HepG2 (cell line): ENCODE data around the gene LSM14B.
A peak's percentile ranks its signal among the peaks of the same experiment; 100 is the strongest.

Experiments used
- ARNTL ChIP-seq: sonication (generic); formaldehyde crosslinking; IDR thresholded peaks from 2 replicates; pipeline ENCODE4 v1.4.0; 2020; ENCODE audit warnings: mild to moderate bottlenecking, missing genetic modification reagents
- ESRRA ChIP-seq: sonication (generic); formaldehyde crosslinking; IDR thresholded peaks from 2 replicates; pipeline ENCODE4 v1.5.1; 2020; ENCODE audit warnings: mild to moderate bottlenecking, low read depth, missing genetic modification reagents
- HNF4A ChIP-seq: sonication (generic); formaldehyde crosslinking; IDR thresholded peaks from 2 replicates; pipeline ENCODE4 v1.4.0; 2020; ENCODE audit warnings: missing genetic modification reagents
- JUND ChIP-seq: sonication (generic); formaldehyde crosslinking; IDR thresholded peaks from 2 replicates; pipeline ENCODE4 v1.8.0; 2022; ENCODE audit warnings: mild to moderate bottlenecking, missing genetic modification reagents
- MAFK ChIP-seq, 2 experiments: IDR thresholded peaks in 1 of 2; conservative IDR thresholded peaks in 1 of 2; 2 replicates each; pipeline ENCODE4 v1.6.1; 2011; ENCODE audit warnings: improper control_type of control experiment in 2 of 2, low read length in 2 of 2
- NR3C1 ChIP-seq: sonication (generic); formaldehyde crosslinking; IDR thresholded peaks from 2 replicates; pipeline ENCODE4 v1.4.0; 2020; ENCODE audit warnings: missing genetic modification reagents
- ZNF12 ChIP-seq: sonication (generic); formaldehyde crosslinking; IDR thresholded peaks from 2 replicates; pipeline ENCODE4 v1.5.0; 2020; ENCODE audit warnings: missing genetic modification reagents
- TF ChIP-seq, protein P1 (sequence below), 2 experiments: sonication (generic) in 1 of 2; formaldehyde crosslinking in 1 of 2; IDR thresholded peaks; 2 replicates each; pipeline versions ENCODE4 v1.4.0 to v1.6.1; 2016 to 2020; ENCODE audit warnings: borderline replicate concordance in 1 of 2, low read depth in 1 of 2, mild to moderate bottlenecking in 1 of 2, missing genetic modification reagents in 1 of 2
- TF ChIP-seq, protein P2 (sequence below): sonication (generic); formaldehyde crosslinking; IDR thresholded peaks from 2 replicates; pipeline ENCODE4 v1.5.0; 2020; ENCODE audit warnings: mild to moderate bottlenecking, missing genetic modification reagents, moderate library complexity
- TF ChIP-seq, protein P3 (sequence below): sonication (generic); formaldehyde crosslinking; IDR thresholded peaks from 2 replicates; pipeline ENCODE4 v1.4.0; 2020; ENCODE audit warnings: missing genetic modification reagents, borderline replicate concordance
- TF ChIP-seq, protein P4 (sequence below): sonication (generic); formaldehyde crosslinking; IDR thresholded peaks from 2 replicates; pipeline ENCODE4 v1.4.0; 2020; ENCODE audit warnings: mild to moderate bottlenecking, missing genetic modification reagents

DNA sequence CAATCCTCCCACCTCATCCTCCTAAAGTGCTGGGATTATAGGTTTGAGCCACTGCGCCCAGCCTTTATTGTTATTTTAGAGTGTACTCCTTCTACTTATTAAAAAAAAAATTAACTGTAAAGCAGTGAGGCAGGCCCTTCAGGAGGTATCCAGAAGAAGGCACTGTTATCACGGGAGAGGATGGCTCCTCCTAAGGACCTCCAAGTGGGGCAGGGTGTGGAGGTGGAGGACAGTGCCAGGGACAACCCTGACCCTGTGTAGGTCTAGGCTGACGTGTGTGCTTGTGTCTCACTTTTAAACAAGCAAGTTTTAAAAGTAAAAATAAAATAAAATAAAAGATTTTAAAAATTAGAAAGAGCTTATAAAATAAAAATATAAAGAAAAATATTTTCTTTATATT lies 32.9 kb upstream of the LSM14B start:
- TF ChIP-seq MAFK (conservative IDR thresholded peaks at IDR 0.05 in 1 of 2, IDR thresholded peaks at IDR 0.05 in 1 of 2; ENCODE audit: low read length in 2 of 2) (no peak), ZNF12 (no peak), ARNTL (CRISPR knock-in tag) (no peak), NR3C1 (CRISPR knock-in tag) (no peak), JUND (CRISPR knock-in tag) (no peak), ESRRA (CRISPR knock-in tag) (no peak), HNF4A (CRISPR knock-in tag) (no peak)
- TF ChIP-seq, protein P1, sequence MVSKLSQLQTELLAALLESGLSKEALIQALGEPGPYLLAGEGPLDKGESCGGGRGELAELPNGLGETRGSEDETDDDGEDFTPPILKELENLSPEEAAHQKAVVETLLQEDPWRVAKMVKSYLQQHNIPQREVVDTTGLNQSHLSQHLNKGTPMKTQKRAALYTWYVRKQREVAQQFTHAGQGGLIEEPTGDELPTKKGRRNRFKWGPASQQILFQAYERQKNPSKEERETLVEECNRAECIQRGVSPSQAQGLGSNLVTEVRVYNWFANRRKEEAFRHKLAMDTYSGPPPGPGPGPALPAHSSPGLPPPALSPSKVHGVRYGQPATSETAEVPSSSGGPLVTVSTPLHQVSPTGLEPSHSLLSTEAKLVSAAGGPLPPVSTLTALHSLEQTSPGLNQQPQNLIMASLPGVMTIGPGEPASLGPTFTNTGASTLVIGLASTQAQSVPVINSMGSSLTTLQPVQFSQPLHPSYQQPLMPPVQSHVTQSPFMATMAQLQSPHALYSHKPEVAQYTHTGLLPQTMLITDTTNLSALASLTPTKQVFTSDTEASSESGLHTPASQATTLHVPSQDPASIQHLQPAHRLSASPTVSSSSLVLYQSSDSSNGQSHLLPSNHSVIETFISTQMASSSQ (IDR thresholded peaks at IDR 0.05; ENCODE audit: low read depth) = no peak
- TF ChIP-seq, protein P1 (CRISPR knock-in tag; IDR thresholded peaks at IDR 0.05; ENCODE audit: borderline replicate concordance) = no peak
- TF ChIP-seq, protein P2, sequence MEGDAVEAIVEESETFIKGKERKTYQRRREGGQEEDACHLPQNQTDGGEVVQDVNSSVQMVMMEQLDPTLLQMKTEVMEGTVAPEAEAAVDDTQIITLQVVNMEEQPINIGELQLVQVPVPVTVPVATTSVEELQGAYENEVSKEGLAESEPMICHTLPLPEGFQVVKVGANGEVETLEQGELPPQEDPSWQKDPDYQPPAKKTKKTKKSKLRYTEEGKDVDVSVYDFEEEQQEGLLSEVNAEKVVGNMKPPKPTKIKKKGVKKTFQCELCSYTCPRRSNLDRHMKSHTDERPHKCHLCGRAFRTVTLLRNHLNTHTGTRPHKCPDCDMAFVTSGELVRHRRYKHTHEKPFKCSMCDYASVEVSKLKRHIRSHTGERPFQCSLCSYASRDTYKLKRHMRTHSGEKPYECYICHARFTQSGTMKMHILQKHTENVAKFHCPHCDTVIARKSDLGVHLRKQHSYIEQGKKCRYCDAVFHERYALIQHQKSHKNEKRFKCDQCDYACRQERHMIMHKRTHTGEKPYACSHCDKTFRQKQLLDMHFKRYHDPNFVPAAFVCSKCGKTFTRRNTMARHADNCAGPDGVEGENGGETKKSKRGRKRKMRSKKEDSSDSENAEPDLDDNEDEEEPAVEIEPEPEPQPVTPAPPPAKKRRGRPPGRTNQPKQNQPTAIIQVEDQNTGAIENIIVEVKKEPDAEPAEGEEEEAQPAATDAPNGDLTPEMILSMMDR (CRISPR knock-in tag) = peak; percentile 36
- TF ChIP-seq, protein P3, sequence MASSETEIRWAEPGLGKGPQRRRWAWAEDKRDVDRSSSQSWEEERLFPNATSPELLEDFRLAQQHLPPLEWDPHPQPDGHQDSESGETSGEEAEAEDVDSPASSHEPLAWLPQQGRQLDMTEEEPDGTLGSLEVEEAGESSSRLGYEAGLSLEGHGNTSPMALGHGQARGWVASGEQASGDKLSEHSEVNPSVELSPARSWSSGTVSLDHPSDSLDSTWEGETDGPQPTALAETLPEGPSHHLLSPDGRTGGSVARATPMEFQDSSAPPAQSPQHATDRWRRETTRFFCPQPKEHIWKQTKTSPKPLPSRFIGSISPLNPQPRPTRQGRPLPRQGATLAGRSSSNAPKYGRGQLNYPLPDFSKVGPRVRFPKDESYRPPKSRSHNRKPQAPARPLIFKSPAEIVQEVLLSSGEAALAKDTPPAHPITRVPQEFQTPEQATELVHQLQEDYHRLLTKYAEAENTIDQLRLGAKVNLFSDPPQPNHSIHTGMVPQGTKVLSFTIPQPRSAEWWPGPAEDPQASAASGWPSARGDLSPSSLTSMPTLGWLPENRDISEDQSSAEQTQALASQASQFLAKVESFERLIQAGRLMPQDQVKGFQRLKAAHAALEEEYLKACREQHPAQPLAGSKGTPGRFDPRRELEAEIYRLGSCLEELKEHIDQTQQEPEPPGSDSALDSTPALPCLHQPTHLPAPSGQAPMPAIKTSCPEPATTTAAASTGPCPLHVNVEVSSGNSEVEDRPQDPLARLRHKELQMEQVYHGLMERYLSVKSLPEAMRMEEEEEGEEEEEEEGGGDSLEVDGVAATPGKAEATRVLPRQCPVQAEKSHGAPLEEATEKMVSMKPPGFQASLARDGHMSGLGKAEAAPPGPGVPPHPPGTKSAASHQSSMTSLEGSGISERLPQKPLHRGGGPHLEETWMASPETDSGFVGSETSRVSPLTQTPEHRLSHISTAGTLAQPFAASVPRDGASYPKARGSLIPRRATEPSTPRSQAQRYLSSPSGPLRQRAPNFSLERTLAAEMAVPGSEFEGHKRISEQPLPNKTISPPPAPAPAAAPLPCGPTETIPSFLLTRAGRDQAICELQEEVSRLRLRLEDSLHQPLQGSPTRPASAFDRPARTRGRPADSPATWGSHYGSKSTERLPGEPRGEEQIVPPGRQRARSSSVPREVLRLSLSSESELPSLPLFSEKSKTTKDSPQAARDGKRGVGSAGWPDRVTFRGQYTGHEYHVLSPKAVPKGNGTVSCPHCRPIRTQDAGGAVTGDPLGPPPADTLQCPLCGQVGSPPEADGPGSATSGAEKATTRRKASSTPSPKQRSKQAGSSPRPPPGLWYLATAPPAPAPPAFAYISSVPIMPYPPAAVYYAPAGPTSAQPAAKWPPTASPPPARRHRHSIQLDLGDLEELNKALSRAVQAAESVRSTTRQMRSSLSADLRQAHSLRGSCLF (CRISPR knock-in tag) = no peak
- TF ChIP-seq, protein P4, sequence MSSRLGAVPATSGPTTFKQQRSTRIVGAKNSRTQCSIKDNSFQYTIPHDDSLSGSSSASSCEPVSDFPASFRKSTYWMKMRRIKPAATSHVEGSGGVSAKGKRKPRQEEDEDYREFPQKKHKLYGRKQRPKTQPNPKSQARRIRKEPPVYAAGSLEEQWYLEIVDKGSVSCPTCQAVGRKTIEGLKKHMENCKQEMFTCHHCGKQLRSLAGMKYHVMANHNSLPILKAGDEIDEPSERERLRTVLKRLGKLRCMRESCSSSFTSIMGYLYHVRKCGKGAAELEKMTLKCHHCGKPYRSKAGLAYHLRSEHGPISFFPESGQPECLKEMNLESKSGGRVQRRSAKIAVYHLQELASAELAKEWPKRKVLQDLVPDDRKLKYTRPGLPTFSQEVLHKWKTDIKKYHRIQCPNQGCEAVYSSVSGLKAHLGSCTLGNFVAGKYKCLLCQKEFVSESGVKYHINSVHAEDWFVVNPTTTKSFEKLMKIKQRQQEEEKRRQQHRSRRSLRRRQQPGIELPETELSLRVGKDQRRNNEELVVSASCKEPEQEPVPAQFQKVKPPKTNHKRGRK (CRISPR knock-in tag) = no peak
